Neural cell (in vitro differentiated cells): Measurements from ENCODE around the gene ZNRF1. TPM values are rescaled to one million over a fixed set of nuclear protein-coding genes. Genes with fewer than 3 reads are reported as not detected.

Source experiments
- H2AFZ ChIP-seq: fragments of 200-600, 300-800 bp; sonication (generic), shearing (Covaris generic); 2 replicates; pipeline ENCODE4 v1.6.0; 2014; ENCODE audit warnings: low read depth, mild to moderate bottlenecking, antibody characterized with exemption, low read length, moderate library complexity
- H3F3A ChIP-seq: fragments of 200-600 bp; shearing (Covaris generic); 2 replicates; pipeline ENCODE4 v1.6.1; 2016; ENCODE audit warnings: mild to moderate bottlenecking, moderate library complexity, mixed read lengths, antibody characterized with exemption, low read length; ENCODE audit not compliant: insufficient read depth, poor library complexity, severe bottlenecking
- H3K27ac ChIP-seq: fragments of 200-600, 300-800 bp; sonication (generic), shearing (Covaris generic); 2 replicates; pipeline ENCODE4 v1.5.1; 2014; ENCODE audit warnings: mild to moderate bottlenecking, low read length, moderate library complexity
- H3K27me3 ChIP-seq: fragments of 300-800, 200-600 bp; sonication (generic), shearing (Covaris generic); 2 replicates; pipeline ENCODE4 v1.6.0; 2014; ENCODE audit warnings: mild to moderate bottlenecking, low read depth, low read length, moderate library complexity; ENCODE audit not compliant: insufficient read depth
- H3K36me3 ChIP-seq: fragments of 300-800, 200-600 bp; sonication (generic), shearing (Covaris generic); 2 replicates; pipeline ENCODE4 v1.5.1; 2014; ENCODE audit warnings: mild to moderate bottlenecking, antibody characterized with exemption, low read length, moderate library complexity; ENCODE audit not compliant: insufficient read depth
- H3K4me2 ChIP-seq: fragments of 300-800, 200-600 bp; sonication (generic), shearing (Covaris generic); 2 replicates; pipeline ENCODE4 v1.6.0; 2014; ENCODE audit warnings: mild to moderate bottlenecking, low read length
- H3K4me3 ChIP-seq: fragments of 300-800, 200-600 bp; sonication (generic), shearing (Covaris generic); 2 replicates; pipeline ENCODE4 v1.5.1; 2014; ENCODE audit warnings: mild to moderate bottlenecking, low read length, moderate library complexity
- H3K79me2 ChIP-seq: fragments of 200-600 bp; shearing (Covaris generic); replicated peaks from 2 replicates; pipeline ENCODE4 v1.6.0; 2014; ENCODE audit warnings: mild to moderate bottlenecking, low read length, moderate library complexity; ENCODE audit not compliant: insufficient read depth
- H3K9ac ChIP-seq: fragments of 300-800, 200-600 bp; sonication (generic), shearing (Covaris generic); 2 replicates; pipeline ENCODE4 v1.6.1; 2016; ENCODE audit warnings: mild to moderate bottlenecking, low read length, mixed read lengths
- H3K9me2 ChIP-seq: fragments of 200-600 bp; shearing (Covaris generic); 2 replicates; pipeline ENCODE4 v1.6.1; 2016; ENCODE audit warnings: mild to moderate bottlenecking, low read length, mixed read lengths; ENCODE audit not compliant: insufficient read depth
- H3K9me3 ChIP-seq: fragments of 200-600, 300-800 bp; sonication (generic), shearing (Covaris generic); 2 replicates; pipeline ENCODE4 v1.6.1; 2016; ENCODE audit warnings: mild to moderate bottlenecking, mixed run types, low read length, moderate library complexity, mixed read lengths
- H4K20me1 ChIP-seq: fragments of 200-600 bp; shearing (Covaris generic); 2 replicates; pipeline ENCODE4 v1.6.1; 2016; ENCODE audit warnings: mild to moderate bottlenecking, mixed run types; ENCODE audit not compliant: insufficient read depth
- CTCF ChIP-seq: fragments of 450-650 bp; IDR thresholded peaks from 2 replicates; pipeline ENCODE4 v1.5.1; 2014; ENCODE audit warnings: antibody characterized with exemption, mild to moderate bottlenecking, moderate library complexity; ENCODE audit not compliant: poor library complexity, severe bottlenecking
- EP300 ChIP-seq: fragments of 450-650 bp; conservative IDR thresholded peaks from 2 replicates; pipeline ENCODE4 v1.6.1; 2014; ENCODE audit warnings: antibody characterized with exemption, mild to moderate bottlenecking, moderate library complexity; ENCODE audit not compliant: poor library complexity, severe bottlenecking
- EZH2 ChIP-seq: fragments of 200-600, 300-800 bp; shearing (Covaris generic), sonication (generic); IDR thresholded peaks from 2 replicates; pipeline ENCODE4 v1.6.1; 2014; ENCODE audit warnings: antibody characterized with exemption, low read length, borderline replicate concordance, mild to moderate bottlenecking; ENCODE audit not compliant: insufficient read depth, poor library complexity, severe bottlenecking
- MXI1 ChIP-seq: fragments of 450-650 bp; conservative IDR thresholded peaks from 2 replicates; pipeline ENCODE4 v1.6.1; 2014; ENCODE audit warnings: antibody characterized with exemption, mild to moderate bottlenecking; ENCODE audit not compliant: poor library complexity, severe bottlenecking
- POLR2AphosphoS5 ChIP-seq: IDR thresholded peaks from 2 replicates; pipeline ENCODE4 v1.6.1; 2012
- RAD21 ChIP-seq: fragments of 450-650 bp; conservative IDR thresholded peaks from 2 replicates; pipeline ENCODE4 v1.6.1; 2014; ENCODE audit warnings: antibody characterized with exemption, mild to moderate bottlenecking, moderate library complexity
- SMC3 ChIP-seq: fragments of 450-650 bp; conservative IDR thresholded peaks from 2 replicates; pipeline ENCODE4 v1.6.1; 2014; ENCODE audit warnings: antibody characterized with exemption, mild to moderate bottlenecking, moderate library complexity; ENCODE audit not compliant: poor library complexity
- TAF1 ChIP-seq: IDR thresholded peaks from 2 replicates; pipeline ENCODE4 v1.6.1; 2012; ENCODE audit warnings: low read depth
- polyA plus RNA-seq: library from polyadenylated mRNA; depleted of rRNA; stranded (reverse); fragments of >200 nt; gene quantifications from 2 replicates; pipeline ENCODE4 v1.2.3, GENCODE V29; 2014
- TF ChIP-seq, protein P1 (sequence below): IDR thresholded peaks from 2 replicates; pipeline ENCODE4 v1.6.1; 2012; ENCODE audit warnings: borderline replicate concordance

ZNRF1 gene
- polyA plus RNA-seq, 1 donor from 2014 or later: 31.6 TPM

- peaks cover 47% of the 10 kb centered on the region for H3K79me2 ChIP-seq
- no peaks in the 10 kb centered on the region for H4K20me1 ChIP-seq
- no peak overlapping the region for H2AFZ ChIP-seq
- H3K4me2 ChIP-seq: no peak overlapping the region
- no peak overlapping the region for H3K27ac ChIP-seq
- no peak for TF ChIP-seq RAD21
- no peak for TF ChIP-seq POLR2AphosphoS5
- TF ChIP-seq, protein P1, sequence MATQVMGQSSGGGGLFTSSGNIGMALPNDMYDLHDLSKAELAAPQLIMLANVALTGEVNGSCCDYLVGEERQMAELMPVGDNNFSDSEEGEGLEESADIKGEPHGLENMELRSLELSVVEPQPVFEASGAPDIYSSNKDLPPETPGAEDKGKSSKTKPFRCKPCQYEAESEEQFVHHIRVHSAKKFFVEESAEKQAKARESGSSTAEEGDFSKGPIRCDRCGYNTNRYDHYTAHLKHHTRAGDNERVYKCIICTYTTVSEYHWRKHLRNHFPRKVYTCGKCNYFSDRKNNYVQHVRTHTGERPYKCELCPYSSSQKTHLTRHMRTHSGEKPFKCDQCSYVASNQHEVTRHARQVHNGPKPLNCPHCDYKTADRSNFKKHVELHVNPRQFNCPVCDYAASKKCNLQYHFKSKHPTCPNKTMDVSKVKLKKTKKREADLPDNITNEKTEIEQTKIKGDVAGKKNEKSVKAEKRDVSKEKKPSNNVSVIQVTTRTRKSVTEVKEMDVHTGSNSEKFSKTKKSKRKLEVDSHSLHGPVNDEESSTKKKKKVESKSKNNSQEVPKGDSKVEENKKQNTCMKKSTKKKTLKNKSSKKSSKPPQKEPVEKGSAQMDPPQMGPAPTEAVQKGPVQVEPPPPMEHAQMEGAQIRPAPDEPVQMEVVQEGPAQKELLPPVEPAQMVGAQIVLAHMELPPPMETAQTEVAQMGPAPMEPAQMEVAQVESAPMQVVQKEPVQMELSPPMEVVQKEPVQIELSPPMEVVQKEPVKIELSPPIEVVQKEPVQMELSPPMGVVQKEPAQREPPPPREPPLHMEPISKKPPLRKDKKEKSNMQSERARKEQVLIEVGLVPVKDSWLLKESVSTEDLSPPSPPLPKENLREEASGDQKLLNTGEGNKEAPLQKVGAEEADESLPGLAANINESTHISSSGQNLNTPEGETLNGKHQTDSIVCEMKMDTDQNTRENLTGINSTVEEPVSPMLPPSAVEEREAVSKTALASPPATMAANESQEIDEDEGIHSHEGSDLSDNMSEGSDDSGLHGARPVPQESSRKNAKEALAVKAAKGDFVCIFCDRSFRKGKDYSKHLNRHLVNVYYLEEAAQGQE: no peak
- no peak for TF ChIP-seq SMC3
- TF ChIP-seq EZH2: no peak
- TF ChIP-seq MXI1: no peak
- TF ChIP-seq TAF1: no peak
- TF ChIP-seq EP300: no peak
- TF ChIP-seq CTCF: no peak
- H3K36me3 ChIP-seq: no peaks in the 10 kb centered on the region
- no peaks in the 10 kb centered on the region for H3K27me3 ChIP-seq
- no peak overlapping the region for H3K4me3 ChIP-seq
- H3K9me2 ChIP-seq: no peaks in the 10 kb centered on the region
- no peaks in the 10 kb centered on the region for H3K9me3 ChIP-seq
- no peak overlapping the region for H3K9ac ChIP-seq
- H3F3A ChIP-seq: no peaks in the 10 kb centered on the region
These were observed 85.0 kb downstream of the ZNRF1 start for GRCh38 chr16:75083813-75084212.

- no peak overlapping the region for H3K27ac ChIP-seq
- peaks cover 62% of the 10 kb centered on the region for H3K79me2 ChIP-seq
These were observed 86.7 kb downstream of the ZNRF1 start for GRCh38 chr16:75085556-75085955.

More at GRCh38 chr16:75085556-75085955, 86.7 kb downstream of the ZNRF1 start:
- TF ChIP-seq RAD21 (no peak), CTCF (no peak), EP300 (no peak), SMC3 (no peak), MXI1 (no peak), POLR2AphosphoS5 (no peak), TAF1 (no peak), EZH2 (no peak)
- TF ChIP-seq, protein P1: no peak
- no peak overlapping the region for H3K4me2 ChIP-seq
- no peak overlapping the region for H3K9ac ChIP-seq
- no peaks in the 10 kb centered on the region for H3K27me3 ChIP-seq
- no peaks in the 10 kb centered on the region for H4K20me1 ChIP-seq
- H2AFZ ChIP-seq: no peak overlapping the region
- H3K9me2 ChIP-seq: no peaks in the 10 kb centered on the region
- no peaks in the 10 kb centered on the region for H3K9me3 ChIP-seq
- no peak overlapping the region for H3K4me3 ChIP-seq
- H3F3A ChIP-seq: no peaks in the 10 kb centered on the region
- H3K36me3 ChIP-seq: no peaks in the 10 kb centered on the region
